Testis (tissue), 3 donors: ENCODE results near the gene PIK3R2. TPM values are rescaled to one million over a fixed set of nuclear protein-coding genes. Genes with fewer than 3 reads are reported as not detected.
A peak's percentile ranks its signal among the peaks of the same experiment; 100 is the strongest.

ENCODE experiments used
- DNase-seq: peaks from one replicate; pipeline ENCODE4 v3.0.0-alpha.2; 2019
- H3K27ac ChIP-seq, 2 donors: fragments of 200-600 bp; sonication (generic); one replicate each; pipeline ENCODE4 v1.5.1; 2019
- H3K27me3 ChIP-seq: fragments of 200-600 bp; sonication (generic); one replicate; pipeline ENCODE4 v1.5.1; 2019
- H3K36me3 ChIP-seq: fragments of 200-600 bp; sonication (generic); one replicate; pipeline ENCODE4 v1.5.1; 2017; ENCODE audit warnings: low read depth; ENCODE audit errors: missing control alignments
- H3K4me1 ChIP-seq: fragments of 200-600 bp; sonication (generic); one replicate; pipeline ENCODE4 v1.5.1; 2019
- H3K4me3 ChIP-seq, 2 donors: fragments of 200-600 bp; sonication (generic); one replicate each; pipeline ENCODE4 v1.5.1; 2017 to 2019
- H3K9me3 ChIP-seq: fragments of 200-600 bp; sonication (generic); one replicate; pipeline ENCODE4 v1.5.1; 2017
- POLR2A ChIP-seq: fragments of 450-650 bp; IDR thresholded peaks from one replicate; pipeline ENCODE4 v1.6.1; 2017; ENCODE audit warnings: antibody characterized with exemption, mild to moderate bottlenecking, moderate library complexity
- WGBS, 2 donors: methylation state at CpG; one replicate each; pipeline ENCODE4 v1.1.5; 2018; 5-methylcytosine and 5-hydroxymethylcytosine counted together
- intact Hi-C: fragments of 100-400 bp; cut with DNase I; formaldehyde crosslinking; loops from one replicate; pipeline ENCODE4 v1.15.1; 2023; ENCODE audit warnings: low total_unique reads
- polyA plus RNA-seq: library from polyadenylated mRNA; stranded (reverse); fragments of 350-450 nt; fragmentation: Illumina TruSeq; extraction: RNeasy Lipid Tissue Mini Kit (QIAGEN cat#74804); gene quantifications from one replicate; pipeline ENCODE4 v1.2.3, GENCODE V29; 2014; ENCODE audit warnings: low read depth, low replicate concordance; ENCODE audit not compliant: insufficient read depth
- total RNA-seq, 2 donors: library from RNA; depleted of rRNA; stranded (reverse); fragments of >200 nt; gene quantifications; one replicate each; pipeline ENCODE4 v1.2.3, GENCODE V29; 2016
- TF ChIP-seq, protein P1 (sequence below), 3 experiments: fragments of 450-650 bp in 2 of 3; fragments of 200-600 bp in 1 of 3; sonication (generic) in 1 of 3; IDR thresholded peaks; one replicate each; pipeline ENCODE4 v1.5.1; 2016 to 2019; ENCODE audit warnings: antibody characterized with exemption in 3 of 3, mild to moderate bottlenecking in 2 of 3, moderate library complexity in 1 of 3

Gene PIK3R2
- total and polyA plus RNA-seq, 3 donors from 2014 or later = 21.0 to 94.3 (median 87.6) TPM

GRCh38 chr19:18160493-18160970, 7.6 kb downstream of the PIK3R2 start:
- H3K4me3 ChIP-seq = peak overlapping the region; percentile 46 to 50
- H3K9me3 ChIP-seq = no peaks in the 10 kb centered on the region
- peaks cover 34% of the 10 kb centered on the region for H3K4me1 ChIP-seq
- no peak for TF ChIP-seq POLR2A
- TF ChIP-seq, protein P1, sequence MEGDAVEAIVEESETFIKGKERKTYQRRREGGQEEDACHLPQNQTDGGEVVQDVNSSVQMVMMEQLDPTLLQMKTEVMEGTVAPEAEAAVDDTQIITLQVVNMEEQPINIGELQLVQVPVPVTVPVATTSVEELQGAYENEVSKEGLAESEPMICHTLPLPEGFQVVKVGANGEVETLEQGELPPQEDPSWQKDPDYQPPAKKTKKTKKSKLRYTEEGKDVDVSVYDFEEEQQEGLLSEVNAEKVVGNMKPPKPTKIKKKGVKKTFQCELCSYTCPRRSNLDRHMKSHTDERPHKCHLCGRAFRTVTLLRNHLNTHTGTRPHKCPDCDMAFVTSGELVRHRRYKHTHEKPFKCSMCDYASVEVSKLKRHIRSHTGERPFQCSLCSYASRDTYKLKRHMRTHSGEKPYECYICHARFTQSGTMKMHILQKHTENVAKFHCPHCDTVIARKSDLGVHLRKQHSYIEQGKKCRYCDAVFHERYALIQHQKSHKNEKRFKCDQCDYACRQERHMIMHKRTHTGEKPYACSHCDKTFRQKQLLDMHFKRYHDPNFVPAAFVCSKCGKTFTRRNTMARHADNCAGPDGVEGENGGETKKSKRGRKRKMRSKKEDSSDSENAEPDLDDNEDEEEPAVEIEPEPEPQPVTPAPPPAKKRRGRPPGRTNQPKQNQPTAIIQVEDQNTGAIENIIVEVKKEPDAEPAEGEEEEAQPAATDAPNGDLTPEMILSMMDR (IDR thresholded peaks at IDR 0.05) = no peak
- H3K27ac ChIP-seq = peak overlapping the region; percentile 67 to 83
- intact Hi-C loops = loop anchor here (10.0 kb wide), 1 partner anchor 46 kb away; no protein-coding TSS in a partner anchor
- no peak for DNase-seq
- 20 to 42% methylated on average over 1 to 13 of the region's 13 CpGs for WGBS, 2 donors
- H3K27me3 ChIP-seq = no peaks in the 10 kb centered on the region
- no peaks in the 10 kb centered on the region for H3K36me3 ChIP-seq

DNA sequence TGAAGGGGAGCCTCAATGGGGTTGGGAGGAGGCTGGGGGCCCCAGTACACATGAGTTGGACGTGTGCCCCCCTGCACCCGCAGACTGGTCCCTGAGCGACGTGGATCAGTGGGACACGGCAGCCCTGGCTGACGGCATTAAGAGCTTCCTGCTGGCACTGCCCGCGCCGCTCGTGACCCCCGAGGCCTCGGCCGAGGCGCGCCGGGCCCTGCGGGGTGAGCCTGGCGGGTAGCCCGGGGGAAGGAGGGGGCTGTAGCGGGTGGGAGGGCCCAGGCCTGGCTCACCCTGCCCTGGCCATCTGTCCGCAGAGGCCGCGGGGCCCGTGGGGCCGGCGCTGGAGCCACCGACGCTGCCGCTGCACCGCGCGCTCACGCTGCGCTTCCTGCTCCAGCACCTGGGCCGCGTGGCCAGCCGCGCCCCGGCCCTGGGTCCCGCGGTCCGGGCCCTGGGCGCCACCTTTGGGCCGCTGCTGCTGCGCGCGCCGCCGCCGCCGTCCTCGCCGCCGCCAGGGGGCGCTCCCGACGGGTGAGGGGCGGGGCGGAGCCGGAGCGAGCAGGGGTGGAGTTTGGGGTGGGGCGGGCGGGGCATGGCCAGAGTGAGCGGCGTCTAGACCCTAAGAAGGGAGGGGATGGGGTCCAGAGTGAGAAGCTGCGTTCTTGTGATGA, 8.1 kb downstream of the PIK3R2 start:
- Histone ChIP-seq H3K9me3 (no peaks in the 10 kb centered on the region), H3K27me3 (no peaks in the 10 kb centered on the region), H3K27ac (peak overlapping the region; percentile 67 to 83), H3K4me1 (peaks cover 29% of the 10 kb centered on the region), H3K4me3 (peak overlapping the region; percentile 46 to 50), H3K36me3 (no peaks in the 10 kb centered on the region)
- intact Hi-C loops = loop anchor here (10.0 kb wide), 1 partner anchor 46 kb away; no protein-coding TSS in a partner anchor
- WGBS, 2 donors = 5% methylated on average over 17 to 24 of the region's 66 CpGs
- peak; percentile 80 for DNase-seq
- TF ChIP-seq, protein P1 (IDR thresholded peaks at IDR 0.05) = peak; percentile 13 to 86 (median 70)
- no peak for TF ChIP-seq POLR2A

- no peaks in the 10 kb centered on the region for H3K27me3 ChIP-seq
- WGBS, 2 donors = 43 to 59% methylated on average over 17 to 19 of the region's 19 CpGs
- H3K9me3 ChIP-seq = no peaks in the 10 kb centered on the region
- peaks cover 24% of the 10 kb centered on the region for H3K4me1 ChIP-seq
- DNase-seq = no peak
- H3K4me3 ChIP-seq = peak overlapping the region; percentile 30 to 50
- no peaks in the 10 kb centered on the region for H3K36me3 ChIP-seq
- H3K27ac ChIP-seq = peak overlapping the region in 1 of 2 donors; percentile 83
- intact Hi-C loops = loop anchor here (10.0 kb wide), 1 partner anchor 47 kb away; no protein-coding TSS in a partner anchor
- TF ChIP-seq POLR2A = no peak
- TF ChIP-seq, protein P1 (IDR thresholded peaks at IDR 0.05) = no peak
These were observed 8.7 kb downstream of the PIK3R2 start for GRCh38 chr19:18161636-18162002.

DNA sequence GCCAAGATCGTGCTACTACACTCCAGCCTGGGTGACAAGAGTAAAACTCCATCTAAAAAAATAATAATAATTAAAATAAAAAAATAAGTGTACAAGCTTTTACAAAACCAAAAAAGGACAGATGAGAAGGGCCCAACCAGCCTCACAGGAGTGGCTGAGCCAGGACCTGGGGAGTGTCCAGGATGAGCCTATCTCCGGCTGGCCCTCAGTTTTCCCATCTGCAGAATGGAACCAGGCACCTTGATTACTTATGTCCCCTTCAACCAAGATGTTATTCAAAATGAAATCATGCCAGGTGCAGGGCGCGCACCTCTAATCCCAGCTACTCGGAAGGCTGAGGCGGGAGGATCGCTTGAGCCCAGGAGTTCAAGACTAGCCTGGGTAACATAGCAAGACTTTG, 11.1 kb downstream of the PIK3R2 start:
- Histone ChIP-seq H3K9me3 (no peaks in the 10 kb centered on the region), H3K36me3 (no peaks in the 10 kb centered on the region), H3K27ac (no peak overlapping the region), H3K4me1 (peaks cover 12% of the 10 kb centered on the region), H3K27me3 (no peaks in the 10 kb centered on the region), H3K4me3 (no peak overlapping the region)
- no peak for DNase-seq
- 96 to 98% methylated on average over 7 of the region's 7 CpGs for WGBS, 2 donors
- intact Hi-C loops = loop anchor here (10.0 kb wide), 1 partner anchor 49 kb away; no protein-coding TSS in a partner anchor
- TF ChIP-seq, protein P1 (IDR thresholded peaks at IDR 0.05) = no peak
- no peak for TF ChIP-seq POLR2A
